DMS 273 treated with DMSO at 0.1 percent for 48 hours (cell line): ENCODE data around the gene TSHR.
"Not testable (repeated sequence)": the region's sequence is repeated elsewhere in the genome, so short reads cannot be mapped to it uniquely, and the experiment has no call there.

Source experiments
- DNase-seq: peaks from one replicate; lab custom pipeline; 2025; lab: John Stamatoyannopoulos, UW

TSHR gene

GRCh38 chr14:80951491-80951890, 3.9 kb upstream of the TSHR start:
- no peak for DNase-seq

- not testable (repeated sequence) for DNase-seq
Observed at GRCh38 chr14:80953211-80953610, 2.2 kb upstream of the TSHR start.

- DNase-seq, result peak; percentile 42
Observed at GRCh38 chr14:80954687-80955299, 628 bp upstream of the TSHR start.

GRCh38 chr14:80956102-80956501, 681 bp downstream of the TSHR start:
- no peak for DNase-seq

GRCh38 chr14:80956922-80957321, 1.5 kb downstream of the TSHR start:
- DNase-seq, result peak; percentile 66

GRCh38 chr14:80957613-80958012, 2.2 kb downstream of the TSHR start:
- no peak for DNase-seq

- no peak for DNase-seq
Observed at GRCh38 chr14:80958226-80958625, 2.8 kb downstream of the TSHR start.

GRCh38 chr14:80958939-80959338, 3.5 kb downstream of the TSHR start:
- DNase-seq, result no peak

- DNase-seq, result peak; percentile 75
Observed at GRCh38 chr14:80959496-80959895, 4.1 kb downstream of the TSHR start.

GRCh38 chr14:80965037-80965436, 9.6 kb downstream of the TSHR start:
- DNase-seq, result no peak

- peak; percentile 99 for DNase-seq
Observed at GRCh38 chr14:80973931-80974641, 18.7 kb downstream of the TSHR start.

- no peak for DNase-seq
Observed at GRCh38 chr14:80974679-80975078, 19.3 kb downstream of the TSHR start.

- peak; percentile 14 for DNase-seq
Observed at GRCh38 chr14:80977221-80977620, 21.8 kb downstream of the TSHR start.

- no peak for DNase-seq
Observed at GRCh38 chr14:80978403-80978802, 23.0 kb downstream of the TSHR start.

- DNase-seq, result no peak
Observed at GRCh38 chr14:80979951-80980350, 24.5 kb downstream of the TSHR start.

GRCh38 chr14:80981156-80981555, 25.7 kb downstream of the TSHR start:
- DNase-seq, result no peak

GRCh38 chr14:80981673-80982072, 26.3 kb downstream of the TSHR start:
- DNase-seq, result no peak

- no peak for DNase-seq
Observed at GRCh38 chr14:80982711-80983110, 27.3 kb downstream of the TSHR start.

- peak; percentile 82 for DNase-seq
Observed at GRCh38 chr14:80987235-80988032, 32.0 kb downstream of the TSHR start.

GRCh38 chr14:80988192-80988591, 32.8 kb downstream of the TSHR start:
- no peak for DNase-seq

GRCh38 chr14:80988735-80989429, 33.5 kb downstream of the TSHR start:
- DNase-seq, result no peak

GRCh38 chr14:80992580-80992979, 37.2 kb downstream of the TSHR start:
- no peak for DNase-seq
